Panc1 (cell line): ENCODE measurements around the gene TMPRSS2. TPM values are rescaled to one million over a fixed set of nuclear protein-coding genes. Genes with fewer than 3 reads are reported as not detected.

Source experiments
- ATAC-seq: fragments of 200-7000 bp; cut with Tn5 transposase; 2 replicates; pipeline ENCODE4 v1.9.1; 2020; ENCODE audit warnings: mild to moderate bottlenecking, moderate library complexity
- BruUV-seq: library from RNA; stranded (reverse); fragments of 400-500 nt; replicated peaks from 2 replicates; lab custom pipeline; 2021; lab: Mats Ljungman, UMichigan
- CTCF ChIA-PET: fragments of 300-600 bp; sonication (Branson Sonifier 250); formaldehyde crosslinking; loops from one replicate; lab custom pipeline; 2022; ENCODE audit warnings: antibody characterized with exemption; lab: Charles Lee
- POLR2A ChIA-PET: fragments of 300-600 bp; sonication (Branson Sonifier 250); formaldehyde crosslinking; loops from one replicate; lab custom pipeline; 2022; ENCODE audit warnings: antibody characterized with exemption; lab: Charles Lee
- DNase-seq: peaks from one replicate; pipeline ENCODE4 v3.0.0-alpha.2; 2010; ENCODE audit warnings: low read depth, low spot score
- H3K27ac ChIP-seq: 2 replicates; pipeline ENCODE4 v1.5.1; 2011; ENCODE audit warnings: mild to moderate bottlenecking, low read length, inconsistent platforms
- H3K27me3 ChIP-seq: fragments of 200-500 bp; sonication (Bioruptor generic); 2 replicates; pipeline ENCODE4 v1.6.0; 2014; ENCODE audit warnings: low read length, inconsistent platforms; ENCODE audit not compliant: control insufficient read depth, insufficient read depth
- H3K36me3 ChIP-seq: fragments of 200-500 bp; sonication (Bioruptor generic); 2 replicates; pipeline ENCODE4 v1.5.1; 2014; ENCODE audit warnings: inconsistent platforms, mild to moderate bottlenecking, low read length, moderate library complexity; ENCODE audit not compliant: control insufficient read depth, insufficient read depth
- H3K4me1 ChIP-seq: 2 replicates; pipeline ENCODE4 v1.5.1; 2011; ENCODE audit warnings: inconsistent platforms, mild to moderate bottlenecking, low read length, moderate library complexity; ENCODE audit not compliant: control insufficient read depth, insufficient read depth
- H3K4me3 ChIP-seq, 2 experiments: 2 replicates each; pipeline ENCODE4 v1.5.1; 2011 to 2012; ENCODE audit warnings: low read depth in 2 of 2, low read length in 2 of 2, mild to moderate bottlenecking in 2 of 2, inconsistent platforms in 1 of 2, moderate library complexity in 1 of 2
- H3K9me3 ChIP-seq: fragments of 200-500 bp; sonication (Bioruptor generic); 2 replicates; pipeline ENCODE4 v1.5.1; 2014; ENCODE audit warnings: low read depth, mild to moderate bottlenecking, inconsistent platforms, low read length, moderate library complexity; ENCODE audit not compliant: control insufficient read depth, insufficient read depth
- CTCF ChIP-seq: fragments of 450-650 bp; IDR thresholded peaks from 2 replicates; pipeline ENCODE4 v1.5.1; 2017; ENCODE audit warnings: mild to moderate bottlenecking
- POLR2AphosphoS5 ChIP-seq: IDR thresholded peaks from 2 replicates; pipeline ENCODE4 v1.6.1; 2012; ENCODE audit warnings: mild to moderate bottlenecking, low read depth, low read length, moderate library complexity
- SIN3A ChIP-seq: IDR thresholded peaks from 2 replicates; pipeline ENCODE4 v1.6.1; 2012; ENCODE audit warnings: low read depth, mild to moderate bottlenecking, low read length, moderate library complexity, borderline replicate concordance; ENCODE audit not compliant: insufficient read depth
- TCF7L2 ChIP-seq: IDR thresholded peaks from 2 replicates; pipeline ENCODE4 v1.6.1; 2011; ENCODE audit warnings: mild to moderate bottlenecking, low read depth, low read length, inconsistent platforms
- in situ Hi-C: cut with HindIII; loops from 2 replicates; pipeline ENCODE4 v1.10.0; 2016; ENCODE audit warnings: low sequenced_read_pairs, low pct_unique_long_range_greater_than_20kb
- intact Hi-C: fragments of 100-400 bp; cut with micrococcal nuclease; formaldehyde crosslinking; loops from one replicate; pipeline ENCODE4 v1.10.0; 2022; ENCODE audit not compliant: unreplicated experiment
- total RNA-seq: library from RNA; stranded (reverse); gene quantifications from one replicate; pipeline ENCODE4 v1.2.1, GENCODE V29; 2021; ENCODE audit not compliant: unreplicated experiment
- TF ChIP-seq, protein P1 (sequence below), 2 experiments: IDR thresholded peaks; 2 replicates each; pipeline ENCODE4 v1.6.1; 2011 to 2012; ENCODE audit warnings: low read depth in 2 of 2, control low read depth in 1 of 2, low read length in 1 of 2, mild to moderate bottlenecking in 1 of 2, moderate library complexity in 1 of 2; ENCODE audit not compliant: insufficient read depth in 1 of 2

TMPRSS2 gene
- total RNA-seq, 1 experiment from 2014 or later = 111 TPM

- BruUV-seq = TSS peak; percentile 29
- DNase-seq (no peak), ATAC-seq (no peak)
- H3K4me1 ChIP-seq = peaks cover 3% of the 10 kb centered on the region
- in situ Hi-C loops = no loop called here
- no peak overlapping the region for H3K27ac ChIP-seq
- ChIA-PET POLR2A (no interaction called here), CTCF (no interaction called here)
- H3K4me3 ChIP-seq = no peak overlapping the region
- H3K27me3 ChIP-seq = no peaks in the 10 kb centered on the region
- TF ChIP-seq, protein P1, sequence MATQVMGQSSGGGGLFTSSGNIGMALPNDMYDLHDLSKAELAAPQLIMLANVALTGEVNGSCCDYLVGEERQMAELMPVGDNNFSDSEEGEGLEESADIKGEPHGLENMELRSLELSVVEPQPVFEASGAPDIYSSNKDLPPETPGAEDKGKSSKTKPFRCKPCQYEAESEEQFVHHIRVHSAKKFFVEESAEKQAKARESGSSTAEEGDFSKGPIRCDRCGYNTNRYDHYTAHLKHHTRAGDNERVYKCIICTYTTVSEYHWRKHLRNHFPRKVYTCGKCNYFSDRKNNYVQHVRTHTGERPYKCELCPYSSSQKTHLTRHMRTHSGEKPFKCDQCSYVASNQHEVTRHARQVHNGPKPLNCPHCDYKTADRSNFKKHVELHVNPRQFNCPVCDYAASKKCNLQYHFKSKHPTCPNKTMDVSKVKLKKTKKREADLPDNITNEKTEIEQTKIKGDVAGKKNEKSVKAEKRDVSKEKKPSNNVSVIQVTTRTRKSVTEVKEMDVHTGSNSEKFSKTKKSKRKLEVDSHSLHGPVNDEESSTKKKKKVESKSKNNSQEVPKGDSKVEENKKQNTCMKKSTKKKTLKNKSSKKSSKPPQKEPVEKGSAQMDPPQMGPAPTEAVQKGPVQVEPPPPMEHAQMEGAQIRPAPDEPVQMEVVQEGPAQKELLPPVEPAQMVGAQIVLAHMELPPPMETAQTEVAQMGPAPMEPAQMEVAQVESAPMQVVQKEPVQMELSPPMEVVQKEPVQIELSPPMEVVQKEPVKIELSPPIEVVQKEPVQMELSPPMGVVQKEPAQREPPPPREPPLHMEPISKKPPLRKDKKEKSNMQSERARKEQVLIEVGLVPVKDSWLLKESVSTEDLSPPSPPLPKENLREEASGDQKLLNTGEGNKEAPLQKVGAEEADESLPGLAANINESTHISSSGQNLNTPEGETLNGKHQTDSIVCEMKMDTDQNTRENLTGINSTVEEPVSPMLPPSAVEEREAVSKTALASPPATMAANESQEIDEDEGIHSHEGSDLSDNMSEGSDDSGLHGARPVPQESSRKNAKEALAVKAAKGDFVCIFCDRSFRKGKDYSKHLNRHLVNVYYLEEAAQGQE (IDR thresholded peaks at IDR 0.05; ENCODE audit: insufficient read depth in 1 of 2, low read depth in 2 of 2, low read length in 1 of 2) = no peak
- TF ChIP-seq POLR2AphosphoS5 = no peak
- TF ChIP-seq TCF7L2 = no peak
- TF ChIP-seq CTCF = no peak
- H3K9me3 ChIP-seq = no peaks in the 10 kb centered on the region
- intact Hi-C loops = no loop called here
- peaks cover 2% of the 10 kb centered on the region for H3K36me3 ChIP-seq
Measured at GRCh38 chr21:41483973-41484372, 24.0 kb downstream of the TMPRSS2 start.

GRCh38 chr21:41483415-41483814 lies 24.5 kb downstream of the TMPRSS2 start:
- Histone ChIP-seq H3K27ac (no peak overlapping the region), H3K4me3 (no peak overlapping the region), H3K36me3 (peaks cover 2% of the 10 kb centered on the region), H3K9me3 (no peaks in the 10 kb centered on the region), H3K4me1 (peaks cover 8% of the 10 kb centered on the region), H3K27me3 (no peaks in the 10 kb centered on the region)
- intact Hi-C loops = no loop called here
- ChIA-PET POLR2A (no interaction called here), CTCF (no interaction called here)
- no peak for TF ChIP-seq TCF7L2
- no peak for TF ChIP-seq SIN3A
- no peak for TF ChIP-seq POLR2AphosphoS5
- TF ChIP-seq CTCF = no peak
- TF ChIP-seq, protein P1 (IDR thresholded peaks at IDR 0.05; ENCODE audit: insufficient read depth in 1 of 2, low read depth in 2 of 2, low read length in 1 of 2) = no peak
- ATAC-seq (no peak), DNase-seq (no peak)
- BruUV-seq = no TSS peak
- in situ Hi-C loops = no loop called here
